HepG2 (cell line): ENCODE results near the gene GSC. TPM values are rescaled to one million over a fixed set of nuclear protein-coding genes. Genes with fewer than 3 reads are reported as not detected.

Experiments
- ATAC-seq: fragments of 200-7000 bp; cut with Tn5 transposase; 3 replicates; pipeline ENCODE4 v1.9.1; 2020; ENCODE audit warnings: mild to moderate bottlenecking, moderate library complexity
- BruUV-seq: library from RNA; stranded (reverse); fragments of 400-500 nt; replicated peaks from 2 replicates; lab custom pipeline; 2021; lab: Mats Ljungman, UMichigan
- CTCF ChIA-PET: fragments of 300-600 bp; formaldehyde crosslinking; extraction: SDS; loops from one replicate; lab custom pipeline; 2021; ENCODE audit warnings: low total read pairs, inconsistent platforms, low intra/inter-chr PET ratio; lab: Yijun Ruan, JAX
- POLR2A ChIA-PET: fragments of 350-600 bp; sonication (Branson Sonifier 250); formaldehyde crosslinking; loops from one replicate; lab custom pipeline; 2020; ENCODE audit warnings: antibody characterized with exemption, inconsistent platforms; lab: Yijun Ruan, JAX
- DNase-seq: peaks from one replicate; pipeline ENCODE4 v3.0.0-alpha.2; 2015; ENCODE audit warnings: low spot score
- FAIRE-seq: peaks from 3 replicates; lab custom pipeline; 2011; peaks lifted over from hg19 to GRCh38; lab: Jason Lieb, UNC
- H2AFZ ChIP-seq: one replicate; pipeline ENCODE4 v1.6.1; 2011; ENCODE audit warnings: low read length, inconsistent platforms
- H3K27ac ChIP-seq: fragments of 300-600 bp; 3 replicates; pipeline ENCODE4 v1.8.0; 2011; ENCODE audit warnings: mixed run types, mild to moderate bottlenecking, mixed read lengths, low read length, inconsistent platforms; ENCODE audit not compliant: insufficient read depth; ENCODE audit errors: extremely low read length
- H3K27me3 ChIP-seq, 2 experiments: fragments of 200-600 bp in 1 of 2; 2 replicates in 1 of 2; 3 replicates in 1 of 2; pipeline versions ENCODE4 v1.6.0 to v1.8.0; 2011; ENCODE audit warnings: low read length in 2 of 2, mild to moderate bottlenecking in 2 of 2, moderate library complexity in 2 of 2, inconsistent platforms in 1 of 2; ENCODE audit not compliant: insufficient read depth in 2 of 2, control insufficient read depth in 1 of 2
- H3K36me3 ChIP-seq, 2 experiments: fragments of 200-600 bp in 1 of 2; replicated peaks in 1 of 2; 2 replicates in 1 of 2; 3 replicates in 1 of 2; pipeline versions ENCODE4 v1.5.1 to v1.8.0; 2011; ENCODE audit warnings: low read length in 2 of 2, inconsistent platforms in 1 of 2; ENCODE audit not compliant: insufficient read depth in 2 of 2, control insufficient read depth in 1 of 2
- H3K4me1 ChIP-seq: 2 replicates; pipeline ENCODE4 v1.5.1; 2012; ENCODE audit warnings: low read length, inconsistent platforms; ENCODE audit not compliant: insufficient read depth
- H3K4me2 ChIP-seq: 2 replicates; pipeline ENCODE4 v1.6.0; 2011; ENCODE audit warnings: low read depth, low read length, inconsistent platforms
- H3K4me3 ChIP-seq, 3 experiments: fragments of 200-600 bp in 1 of 3; sonication (generic), shearing (Covaris generic) in 1 of 3; replicated peaks in 1 of 3; 2 replicates each; pipeline ENCODE4 v1.5.1; 2011 to 2016; ENCODE audit warnings: low read length in 3 of 3, inconsistent platforms in 2 of 3, low read depth in 2 of 3, mild to moderate bottlenecking in 2 of 3, control low read depth in 1 of 3, mixed read lengths in 1 of 3; ENCODE audit not compliant: insufficient read depth in 1 of 3
- H3K79me2 ChIP-seq: one replicate; pipeline ENCODE4 v1.6.1; 2011; ENCODE audit warnings: low read length, inconsistent platforms; ENCODE audit not compliant: insufficient read depth
- H3K9ac ChIP-seq: 2 replicates; pipeline ENCODE4 v1.6.0; 2011; ENCODE audit warnings: mild to moderate bottlenecking, low read depth, low read length, inconsistent platforms; ENCODE audit not compliant: insufficient read depth
- H3K9me3 ChIP-seq: 2 replicates; pipeline ENCODE4 v1.5.1; 2012; ENCODE audit warnings: mild to moderate bottlenecking, low read length
- H4K20me1 ChIP-seq: 2 replicates; pipeline ENCODE4 v1.6.0; 2011; ENCODE audit warnings: inconsistent platforms, mild to moderate bottlenecking, low read length, moderate library complexity; ENCODE audit not compliant: insufficient read depth
- AGO1 ChIP-seq: fragments of 200-400 bp; formaldehyde crosslinking; IDR thresholded peaks from 2 replicates; pipeline ENCODE4 v1.6.1; 2017; ENCODE audit warnings: mild to moderate bottlenecking, low read depth, low read length, moderate library complexity; ENCODE audit not compliant: poor library complexity, severe bottlenecking
- CEBPB ChIP-seq: IDR thresholded peaks from 2 replicates; pipeline ENCODE4 v1.6.1; 2011; ENCODE audit warnings: low read depth, low read length, improper control_type of control experiment, borderline replicate concordance
- CREM ChIP-seq, 2 experiments: sonication (generic) in 1 of 2; formaldehyde crosslinking in 1 of 2; IDR thresholded peaks; 2 replicates each; pipeline versions ENCODE4 v1.4.0 to v1.6.1; 2016 to 2020; ENCODE audit warnings: antibody characterized with exemption in 1 of 2, mild to moderate bottlenecking in 1 of 2, missing genetic modification reagents in 1 of 2
- E2F2 ChIP-seq: sonication (generic); formaldehyde crosslinking; IDR thresholded peaks from 2 replicates; pipeline ENCODE4 v1.4.0; 2020; ENCODE audit warnings: missing genetic modification reagents, borderline replicate concordance
- HCFC1 ChIP-seq: fragments of 150-350 bp; IDR thresholded peaks from 2 replicates; pipeline ENCODE4 v1.6.1; 2014; ENCODE audit warnings: low read depth, low read length
- JARID2 ChIP-seq: sonication (generic); formaldehyde crosslinking; IDR thresholded peaks from 2 replicates; pipeline ENCODE4 v1.8.1; 2023; ENCODE audit warnings: missing genetic modification reagents, inconsistent platforms; ENCODE audit not compliant: insufficient replicate concordance
- PBX2 ChIP-seq: IDR thresholded peaks from 2 replicates; pipeline ENCODE4 v1.6.1; 2016; ENCODE audit warnings: control low read depth
- PREB ChIP-seq: sonication (generic); formaldehyde crosslinking; IDR thresholded peaks from 2 replicates; pipeline ENCODE4 v1.4.0; 2020; ENCODE audit warnings: missing genetic modification reagents
- TEAD2 ChIP-seq: sonication (generic); formaldehyde crosslinking; IDR thresholded peaks from 2 replicates; pipeline ENCODE4 v1.9.0; 2021; ENCODE audit warnings: missing genetic modification reagents
- THYN1 ChIP-seq: sonication (generic); formaldehyde crosslinking; IDR thresholded peaks from 2 replicates; pipeline ENCODE4 v1.8.1; 2023; ENCODE audit warnings: low read depth, mild to moderate bottlenecking, moderate library complexity, missing genetic modification reagents, borderline replicate concordance
- ZNF292 ChIP-seq: sonication (generic); formaldehyde crosslinking; IDR thresholded peaks from 2 replicates; pipeline ENCODE4 v1.8.1; 2022; ENCODE audit warnings: mild to moderate bottlenecking, low read depth, missing genetic modification reagents, borderline replicate concordance
- ZNF484 ChIP-seq: sonication (generic); formaldehyde crosslinking; IDR thresholded peaks from 2 replicates; pipeline ENCODE4 v1.5.1; 2020; ENCODE audit warnings: mild to moderate bottlenecking, low read depth, missing genetic modification reagents, borderline replicate concordance
- ZNF562 ChIP-seq: sonication (generic); formaldehyde crosslinking; IDR thresholded peaks from 2 replicates; pipeline ENCODE4 v1.8.0; 2022; ENCODE audit warnings: missing genetic modification reagents, borderline replicate concordance
- ZNF704 ChIP-seq: sonication (generic); formaldehyde crosslinking; IDR thresholded peaks from 2 replicates; pipeline ENCODE4 v1.8.1; 2023; ENCODE audit warnings: mild to moderate bottlenecking, inconsistent platforms, moderate library complexity, missing genetic modification reagents, borderline replicate concordance
- ZNF720 ChIP-seq: sonication (generic); formaldehyde crosslinking; IDR thresholded peaks from 2 replicates; pipeline ENCODE4 v1.4.0; 2020; ENCODE audit warnings: missing genetic modification reagents
- WGBS: methylation state at CpG from one replicate; pipeline ENCODE4 v1.1.6; 2017; ENCODE audit warnings: low lambda C conversion rate; 5-methylcytosine and 5-hydroxymethylcytosine counted together
- in situ Hi-C: cut with HindIII; loops from 2 replicates; pipeline ENCODE4 v1.10.0; 2017; ENCODE audit warnings: low pct_unique_long_range_greater_than_20kb; ENCODE audit not compliant: extremely low pct_ligation_motif_present
- intact Hi-C: fragments of 100-400 bp; cut with micrococcal nuclease; formaldehyde crosslinking; loops from one replicate; pipeline ENCODE4 v1.10.0; 2022; ENCODE audit not compliant: unreplicated experiment
- polyA plus RNA-seq, 8 experiments: library from polyadenylated mRNA; depleted of rRNA in 3 of 8; stranded (reverse) in 7 of 8; unstranded in 1 of 8; fragments of >200 nt; fragmentation: Illumina TruSeq in 4 of 8; extraction: Trizol in 4 of 8; gene quantifications; 2 replicates each; pipeline versions ENCODE4 v1.2.1 to v1.2.3, GENCODE V29; 2011 to 2016; ENCODE audit warnings: low read depth in 4 of 8, missing spikeins in 1 of 8, mixed read lengths in 1 of 8; ENCODE audit not compliant: insufficient read depth in 1 of 8
- total RNA-seq, 5 experiments: library from RNA; depleted of rRNA; stranded (reverse); fragments of >200 nt; fragmentation: Illumina TruSeq; extraction: Trizol; gene quantifications; 2 replicates each; pipeline ENCODE4 v1.2.3, GENCODE V29; 2016; ENCODE audit warnings: low read depth in 1 of 5
- TF ChIP-seq, protein P1 (sequence below): sonication (generic); formaldehyde crosslinking; IDR thresholded peaks from 2 replicates; pipeline ENCODE4 v1.4.0; 2020; ENCODE audit warnings: missing genetic modification reagents, borderline replicate concordance

Gene GSC
- total and polyA plus RNA-seq, 2 of the 13 experiments (the other 11 are each of a cell fraction or from before 2014, with no cell fraction given), result not detected

DNA sequence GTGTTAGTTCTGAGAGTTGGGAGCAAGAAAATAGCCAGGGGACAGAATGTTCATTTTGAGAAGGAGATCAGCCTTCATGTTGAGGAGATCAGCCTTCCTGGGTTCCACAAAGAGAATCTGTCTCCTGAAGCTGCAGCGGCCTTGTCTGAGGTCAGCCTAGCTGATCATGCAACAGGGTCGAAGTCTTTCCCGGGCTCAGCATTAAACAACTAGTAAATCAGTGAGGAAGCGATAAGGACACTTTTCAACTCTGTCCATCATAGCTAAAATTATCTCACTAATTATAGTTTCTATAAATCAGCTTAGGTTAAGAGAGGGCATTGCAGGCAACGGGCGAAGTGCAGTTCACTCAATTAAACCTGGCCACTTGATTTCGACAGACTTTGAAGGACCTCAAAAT lies 7.5 kb downstream of the GSC start (continued):
- TF ChIP-seq ZNF484 (CRISPR knock-in tag) (no peak), ZNF292 (CRISPR knock-in tag) (no peak), ZNF562 (CRISPR knock-in tag) (no peak), AGO1 (no peak), PBX2 (no peak), JARID2 (CRISPR knock-in tag) (no peak), CREM (IDR thresholded peaks at IDR 0.05) (no peak), CREM (CRISPR knock-in tag; IDR thresholded peaks at IDR 0.05) (no peak)
- TF ChIP-seq, protein P1, sequence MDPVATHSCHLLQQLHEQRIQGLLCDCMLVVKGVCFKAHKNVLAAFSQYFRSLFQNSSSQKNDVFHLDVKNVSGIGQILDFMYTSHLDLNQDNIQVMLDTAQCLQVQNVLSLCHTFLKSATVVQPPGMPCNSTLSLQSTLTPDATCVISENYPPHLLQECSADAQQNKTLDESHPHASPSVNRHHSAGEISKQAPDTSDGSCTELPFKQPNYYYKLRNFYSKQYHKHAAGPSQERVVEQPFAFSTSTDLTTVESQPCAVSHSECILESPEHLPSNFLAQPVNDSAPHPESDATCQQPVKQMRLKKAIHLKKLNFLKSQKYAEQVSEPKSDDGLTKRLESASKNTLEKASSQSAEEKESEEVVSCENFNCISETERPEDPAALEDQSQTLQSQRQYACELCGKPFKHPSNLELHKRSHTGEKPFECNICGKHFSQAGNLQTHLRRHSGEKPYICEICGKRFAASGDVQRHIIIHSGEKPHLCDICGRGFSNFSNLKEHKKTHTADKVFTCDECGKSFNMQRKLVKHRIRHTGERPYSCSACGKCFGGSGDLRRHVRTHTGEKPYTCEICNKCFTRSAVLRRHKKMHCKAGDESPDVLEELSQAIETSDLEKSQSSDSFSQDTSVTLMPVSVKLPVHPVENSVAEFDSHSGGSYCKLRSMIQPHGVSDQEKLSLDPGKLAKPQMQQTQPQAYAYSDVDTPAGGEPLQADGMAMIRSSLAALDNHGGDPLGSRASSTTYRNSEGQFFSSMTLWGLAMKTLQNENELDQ (CRISPR knock-in tag), result no peak

- no peak overlapping the region for H3K9ac ChIP-seq
- no peaks in the 10 kb centered on the region for H3K4me1 ChIP-seq
- WGBS, result 48% methylated on average over 8 of the region's 10 CpGs
- intact Hi-C loops (no loop called here), in situ Hi-C loops (no loop called here)
- no peaks in the 10 kb centered on the region for H3K9me3 ChIP-seq
- no peak for DNase-seq
- H3K4me2 ChIP-seq, result no peak overlapping the region
- no peak for FAIRE-seq
- H3K27me3 ChIP-seq, result peaks cover 5 to 36% of the 10 kb centered on the region in 2 experiments; a peak in 4 of 5 replicates
- ChIA-PET CTCF (no interaction called here), POLR2A (no interaction called here)
- no peak overlapping the region for H2AFZ ChIP-seq
- H3K79me2 ChIP-seq, result no peaks in the 10 kb centered on the region
- no peak overlapping the region for H3K4me3 ChIP-seq
- BruUV-seq, result no TSS peak
- no peaks in the 10 kb centered on the region for H3K36me3 ChIP-seq
- no peak for ATAC-seq
- H4K20me1 ChIP-seq, result no peaks in the 10 kb centered on the region
- no peak overlapping the region for H3K27ac ChIP-seq
- TF ChIP-seq HCFC1 (no peak), ZNF704 (no peak), THYN1 (no peak), PREB (no peak), CEBPB (no peak), E2F2 (no peak), ZNF720 (CRISPR knock-in tag) (no peak), TEAD2 (no peak)
These were observed 7.9 kb downstream of the GSC start for GRCh38 chr14:94761997-94762377.
